Ishikawa (cell line): Measurements from ENCODE around the gene RNF141.

ENCODE experiments used
- CEBPB ChIP-seq: IDR thresholded peaks from 2 replicates; pipeline ENCODE4 v1.6.1; 2012
- EP300 ChIP-seq: IDR thresholded peaks from 2 replicates; pipeline ENCODE4 v1.6.1; 2012; ENCODE audit warnings: borderline replicate concordance
- FOXM1 ChIP-seq: IDR thresholded peaks from 2 replicates; pipeline ENCODE4 v1.6.1; 2012; ENCODE audit warnings: low read depth, borderline replicate concordance
- NFIC ChIP-seq: IDR thresholded peaks from 2 replicates; pipeline ENCODE4 v1.6.1; 2012
- RAD21 ChIP-seq: IDR thresholded peaks from 2 replicates; pipeline ENCODE4 v1.6.1; 2012; ENCODE audit warnings: low read depth
- REST ChIP-seq: IDR thresholded peaks from 2 replicates; pipeline ENCODE4 v1.6.1; 2012; ENCODE audit warnings: low read depth, mild to moderate bottlenecking
- TAF1 ChIP-seq: IDR thresholded peaks from 2 replicates; pipeline ENCODE4 v1.6.1; 2012; ENCODE audit warnings: low read depth, mild to moderate bottlenecking
- TCF12 ChIP-seq: IDR thresholded peaks from 2 replicates; pipeline ENCODE4 v1.6.1; 2012; ENCODE audit warnings: low read depth
- TEAD4 ChIP-seq: IDR thresholded peaks from 2 replicates; pipeline ENCODE4 v1.6.1; 2012
- ZBTB7A ChIP-seq: IDR thresholded peaks from 2 replicates; pipeline ENCODE4 v1.6.1; 2012; ENCODE audit warnings: low read depth
- TF ChIP-seq, protein P1 (sequence below): IDR thresholded peaks from 2 replicates; pipeline ENCODE4 v1.6.1; 2012

GRCh38 chr11:10567446-10567845, 26.5 kb upstream of the RNF141 start:
- TF ChIP-seq TEAD4 (no peak), EP300 (no peak), TAF1 (no peak), TCF12 (no peak), FOXM1 (no peak), CEBPB (no peak), REST (no peak), RAD21 (no peak), ZBTB7A (no peak), NFIC (no peak)
- TF ChIP-seq, protein P1, sequence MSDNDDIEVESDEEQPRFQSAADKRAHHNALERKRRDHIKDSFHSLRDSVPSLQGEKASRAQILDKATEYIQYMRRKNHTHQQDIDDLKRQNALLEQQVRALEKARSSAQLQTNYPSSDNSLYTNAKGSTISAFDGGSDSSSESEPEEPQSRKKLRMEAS, result no peak
